IMR-90 (cell line): ENCODE measurements around the gene CD28. TPM values are rescaled to one million over a fixed set of nuclear protein-coding genes. Genes with fewer than 3 reads are reported as not detected.

Source experiments
- ATAC-seq: fragments of 200-7000 bp; cut with Tn5 transposase; 2 replicates; pipeline ENCODE4 v1.9.1; 2020; ENCODE audit warnings: low read depth, mild to moderate bottlenecking, moderate library complexity
- BruUV-seq: library from RNA; stranded (reverse); fragments of 400-500 nt; replicated peaks from 2 replicates; lab custom pipeline; 2021; lab: Mats Ljungman, UMichigan
- CTCF ChIA-PET: fragments of 300-600 bp; formaldehyde crosslinking; extraction: SDS; loops from one replicate; lab custom pipeline; 2021; ENCODE audit warnings: antibody characterized with exemption; lab: Yijun Ruan, JAX
- POLR2A ChIA-PET: fragments of 300-600 bp; sonication (Branson Sonifier 250); formaldehyde crosslinking; loops from one replicate; lab custom pipeline; 2022; ENCODE audit warnings: antibody characterized with exemption; ENCODE audit not compliant: unreplicated experiment; lab: Charles Lee
- DNase-seq: peaks from one replicate; pipeline ENCODE4 v3.0.0; 2013
- H2AFZ ChIP-seq: replicated peaks from 2 replicates; pipeline ENCODE3; 2013; ENCODE audit warnings: low read length, mild to moderate bottlenecking; ENCODE audit not compliant: poor library complexity
- H2AK5ac ChIP-seq: 2 replicates; pipeline ENCODE4 v1.6.1; 2013; ENCODE audit warnings: low read depth, low read length, inconsistent platforms
- H2AK9ac ChIP-seq: replicated peaks from 2 replicates; pipeline ENCODE3; 2013; ENCODE audit warnings: mild to moderate bottlenecking, low read depth, low read length, moderate library complexity; ENCODE audit not compliant: poor library complexity
- H2BK120ac ChIP-seq: 2 replicates; pipeline ENCODE4 v1.6.1; 2013; ENCODE audit warnings: low read depth, low read length, inconsistent platforms
- H2BK15ac ChIP-seq: 3 replicates; pipeline ENCODE4 v1.6.1; 2013; ENCODE audit warnings: low read depth, low read length, inconsistent platforms
- H2BK20ac ChIP-seq: 2 replicates; pipeline ENCODE4 v1.6.1; 2013; ENCODE audit warnings: low read depth, mild to moderate bottlenecking, inconsistent platforms, low read length, moderate library complexity
- H2BK5ac ChIP-seq: 2 replicates; pipeline ENCODE4 v1.6.1; 2013; ENCODE audit warnings: mild to moderate bottlenecking, low read depth, low read length, inconsistent platforms; ENCODE audit not compliant: poor library complexity, severe bottlenecking
- H3K14ac ChIP-seq: replicated peaks from 2 replicates; pipeline ENCODE4 v1.6.1; 2013; ENCODE audit warnings: low read depth, low read length, inconsistent platforms
- H3K18ac ChIP-seq: 2 replicates; pipeline ENCODE4 v1.6.1; 2013; ENCODE audit warnings: low read depth, low read length, control low read depth
- H3K23ac ChIP-seq: 2 replicates; pipeline ENCODE4 v1.6.1; 2013; ENCODE audit warnings: low read depth, low read length, inconsistent platforms
- H3K27ac ChIP-seq: 2 replicates; pipeline ENCODE4 v1.5.1; 2013; ENCODE audit warnings: mild to moderate bottlenecking, control low read depth, low read length; ENCODE audit not compliant: insufficient read depth
- H3K27me3 ChIP-seq: 2 replicates; pipeline ENCODE4 v1.6.1; 2013; ENCODE audit warnings: low read length; ENCODE audit not compliant: control insufficient read depth, insufficient read depth
- H3K36me3 ChIP-seq: 2 replicates; pipeline ENCODE4 v1.6.1; 2013; ENCODE audit warnings: low read length, mixed read lengths; ENCODE audit not compliant: control insufficient read depth, insufficient read depth
- H3K4ac ChIP-seq: 2 replicates; pipeline ENCODE4 v1.6.1; 2013; ENCODE audit warnings: low read depth, low read length, inconsistent platforms
- H3K4me1 ChIP-seq: 2 replicates; pipeline ENCODE4 v1.6.1; 2013; ENCODE audit warnings: low read length, mixed read lengths; ENCODE audit not compliant: control insufficient read depth, insufficient read depth
- H3K4me2 ChIP-seq: 2 replicates; pipeline ENCODE4 v1.6.1; 2013; ENCODE audit warnings: low read depth, mild to moderate bottlenecking, control low read depth, low read length, moderate library complexity
- H3K4me3 ChIP-seq: 2 replicates; pipeline ENCODE4 v1.5.1; 2013; ENCODE audit warnings: low read depth, mild to moderate bottlenecking, control low read depth, low read length, moderate library complexity; ENCODE audit not compliant: insufficient read depth
- H3K56ac ChIP-seq: 2 replicates; pipeline ENCODE4 v1.6.1; 2013; ENCODE audit warnings: low read length, inconsistent platforms; ENCODE audit not compliant: insufficient read depth; ENCODE audit errors: extremely low read depth
- H3K79me1 ChIP-seq, 2 experiments: 2 replicates each; pipeline ENCODE4 v1.6.1; 2013; ENCODE audit warnings: low read length in 2 of 2, inconsistent platforms in 1 of 2, low read depth in 1 of 2
- H3K9ac ChIP-seq: 2 replicates; pipeline ENCODE4 v1.6.1; 2013; ENCODE audit warnings: low read depth, low read length, control low read depth
- H3K9me1 ChIP-seq: 2 replicates; pipeline ENCODE4 v1.6.1; 2013; ENCODE audit warnings: low read length, inconsistent platforms; ENCODE audit not compliant: insufficient read depth
- H3K9me3 ChIP-seq: 2 replicates; pipeline ENCODE4 v1.6.1; 2013; ENCODE audit warnings: low read length; ENCODE audit not compliant: control insufficient read depth, insufficient read depth
- H4K20me1 ChIP-seq: 2 replicates; pipeline ENCODE4 v1.6.1; 2013; ENCODE audit warnings: low read length, inconsistent platforms; ENCODE audit not compliant: insufficient read depth
- H4K5ac ChIP-seq: 2 replicates; pipeline ENCODE4 v1.6.1; 2013; ENCODE audit warnings: mild to moderate bottlenecking, low read depth, low read length, control low read depth
- H4K8ac ChIP-seq, 2 experiments: 2 replicates each; pipeline ENCODE4 v1.6.1; 2013; ENCODE audit warnings: low read depth in 2 of 2, low read length in 2 of 2, control low read depth in 1 of 2, inconsistent platforms in 1 of 2
- H4K91ac ChIP-seq: 2 replicates; pipeline ENCODE4 v1.6.1; 2013; ENCODE audit warnings: low read depth, low read length, inconsistent platforms; ENCODE audit not compliant: insufficient read depth
- BHLHE40 ChIP-seq: fragments of 150-350 bp; IDR thresholded peaks from 2 replicates; pipeline ENCODE4 v1.6.1; 2016; ENCODE audit warnings: mild to moderate bottlenecking, low read depth, low read length
- CEBPB ChIP-seq: IDR thresholded peaks from 2 replicates; pipeline ENCODE4 v1.6.1; 2012; ENCODE audit warnings: low read depth, low read length, improper control_type of control experiment
- CHD1 ChIP-seq: IDR thresholded peaks from 2 replicates; pipeline ENCODE4 v1.6.1; 2012; ENCODE audit warnings: low read depth, low read length, improper control_type of control experiment
- FOS ChIP-seq: fragments of 150-350 bp; IDR thresholded peaks from 2 replicates; pipeline ENCODE4 v1.6.1; 2016; ENCODE audit warnings: low read depth, low read length
- MAFK ChIP-seq: IDR thresholded peaks from 2 replicates; pipeline ENCODE4 v1.6.1; 2012; ENCODE audit warnings: low read depth, low read length, improper control_type of control experiment
- MAZ ChIP-seq: IDR thresholded peaks from 2 replicates; pipeline ENCODE4 v1.6.1; 2012; ENCODE audit warnings: low read depth, mild to moderate bottlenecking, low read length, improper control_type of control experiment, moderate library complexity, borderline replicate concordance
- MXI1 ChIP-seq: IDR thresholded peaks from 2 replicates; pipeline ENCODE4 v1.6.1; 2012; ENCODE audit warnings: low read depth, mild to moderate bottlenecking, low read length, moderate library complexity, borderline replicate concordance
- NFE2L2 ChIP-seq: fragments of 150-350 bp; IDR thresholded peaks from 2 replicates; pipeline ENCODE4 v1.6.1; 2016; ENCODE audit warnings: low read depth, mild to moderate bottlenecking, low read length
- POLR2A ChIP-seq: IDR thresholded peaks from 2 replicates; pipeline ENCODE4 v1.6.1; 2012; ENCODE audit warnings: mild to moderate bottlenecking, low read depth, low read length
- RAD21 ChIP-seq: IDR thresholded peaks from 2 replicates; pipeline ENCODE4 v1.6.1; 2012; ENCODE audit warnings: low read length, improper control_type of control experiment
- RCOR1 ChIP-seq: IDR thresholded peaks from 2 replicates; pipeline ENCODE4 v1.6.1; 2012; ENCODE audit warnings: mild to moderate bottlenecking, low read length, improper control_type of control experiment; ENCODE audit not compliant: insufficient replicate concordance
- SMC3 ChIP-seq: fragments of 150-350 bp; IDR thresholded peaks from 2 replicates; pipeline ENCODE4 v1.6.1; 2016; ENCODE audit warnings: low read depth, mild to moderate bottlenecking, antibody characterized with exemption, low read length, moderate library complexity
- WGBS, 2 experiments: methylation state at CpG; one replicate each; pipeline versions ENCODE4 v1.1.5 to v1.1.7; 2013; ENCODE audit warnings: missing lambda C conversion rate in 2 of 2; ENCODE audit not compliant: insufficient read length in 1 of 2; ENCODE audit errors: extremely low coverage in 2 of 2; 5-methylcytosine and 5-hydroxymethylcytosine counted together
- dilution Hi-C: fragments of 300-500 bp; cut with HindIII; formaldehyde crosslinking; loops from one replicate; pipeline ENCODE4 v1.14.3; 2018; ENCODE audit warnings: low sequenced_read_pairs; ENCODE audit not compliant: unreplicated experiment
- in situ Hi-C: fragments of 300-500 bp; cut with MboI; formaldehyde crosslinking; loops from 3 replicates; pipeline ENCODE4 v1.14.3; 2019; ENCODE audit warnings: low sequenced_read_pairs, inconsistent platforms, mixed read lengths
- intact Hi-C: fragments of 100-400 bp; cut with micrococcal nuclease; formaldehyde crosslinking; loops from 2 replicates; pipeline ENCODE4 v1.10.0; 2022
- polyA plus RNA-seq, 3 experiments: library from polyadenylated mRNA; depleted of rRNA; stranded (reverse); fragments of >200 nt; gene quantifications; 2 replicates each; pipeline ENCODE4 v1.2.3, GENCODE V29; 2012; ENCODE audit warnings: low replicate concordance in 1 of 3
- total RNA-seq: library from RNA; depleted of rRNA; stranded (reverse); fragments of >200 nt; gene quantifications from 2 replicates; pipeline ENCODE4 v1.2.3, GENCODE V29; 2012
- TF ChIP-seq, protein P1 (sequence below): conservative IDR thresholded peaks from 2 replicates; pipeline ENCODE4 v1.5.1; 2012; ENCODE audit warnings: mild to moderate bottlenecking, low read depth, low read length, improper control_type of control experiment
- TF ChIP-seq, protein P2 (sequence below): fragments of 150-350 bp; IDR thresholded peaks from 2 replicates; pipeline ENCODE4 v1.6.1; 2016; ENCODE audit warnings: low read depth, mild to moderate bottlenecking, low read length, moderate library complexity, borderline replicate concordance
- TF ChIP-seq, protein P3 (sequence below): fragments of 150-350 bp; IDR thresholded peaks from 2 replicates; pipeline ENCODE4 v1.6.1; 2017; ENCODE audit warnings: mild to moderate bottlenecking, antibody characterized with exemption, low read length, low read depth

CD28 gene
- total and polyA plus RNA-seq, 2 of the 4 experiments (the other 2 are of a cell fraction): not detected

DNA sequence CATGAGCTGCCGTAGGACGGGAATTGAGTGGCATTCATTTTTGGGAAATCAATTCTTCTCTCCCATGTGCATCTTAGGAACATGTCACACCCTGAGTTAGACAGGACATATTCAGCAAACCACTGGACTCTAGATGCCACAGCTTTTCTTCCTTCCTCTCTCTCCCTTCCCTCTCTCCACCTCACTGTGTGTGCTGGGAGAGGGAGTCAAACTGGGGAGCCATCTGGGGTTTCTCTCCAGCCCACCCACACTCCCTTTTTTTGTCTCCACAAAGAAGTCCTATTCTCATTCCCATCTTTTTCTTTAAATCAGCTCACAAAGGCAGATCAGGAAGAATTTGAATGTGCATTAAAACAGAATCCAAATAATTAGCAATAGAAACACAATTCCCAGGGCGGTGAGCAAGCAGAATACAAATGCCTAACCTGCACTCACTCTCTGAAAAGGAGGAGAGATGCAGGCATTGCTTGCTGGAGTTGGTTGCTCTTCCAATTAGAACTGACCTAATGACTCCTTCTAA is 15.4 kb downstream of the CD28 start:
- Histone ChIP-seq H3K79me1 (no peaks in the 10 kb centered on the region), H3K9me3 (no peaks in the 10 kb centered on the region), H4K8ac (no peak overlapping the region), H3K27me3 (no peaks in the 10 kb centered on the region; the same call in 1 of the 2 replicates), H3K4me3 (no peak overlapping the region), H4K20me1 (no peaks in the 10 kb centered on the region), H3K18ac (no peak overlapping the region), H2BK5ac (no peak overlapping the region), H3K4me1 (peaks cover 2% of the 10 kb centered on the region; the same call in 1 of the 2 replicates), H3K56ac (no peak overlapping the region), H2AK5ac (no peak overlapping the region), H3K4ac (no peak overlapping the region), H3K9me1 (no peaks in the 10 kb centered on the region), H3K36me3 (no peaks in the 10 kb centered on the region), H2AFZ (no peak overlapping the region), H2BK120ac (no peak overlapping the region), H2AK9ac (no peak overlapping the region), H2BK20ac (no peak overlapping the region), H3K4me2 (no peak overlapping the region), H3K27ac (no peak overlapping the region), H3K23ac (no peak overlapping the region), H4K91ac (no peak overlapping the region), H3K14ac (no peak overlapping the region), H4K5ac (no peak overlapping the region), H3K9ac (no peak overlapping the region), H2BK15ac (no peak overlapping the region)
- DNase-seq (no peak), ATAC-seq (no peak)
- ChIA-PET CTCF (interaction anchor here (1.2 kb wide), 1 partner anchor 8 kb away, joined by 4 read pairs; no protein-coding TSS in a partner anchor), POLR2A (no interaction called here)
- in situ Hi-C loops (no loop called here), intact Hi-C loops (no loop called here), dilution Hi-C loops (no loop called here)
- no CpG with 5 or more reads among the region's 3 CpGs for WGBS, 2 experiments
- TF ChIP-seq SMC3 (no peak), RAD21 (no peak), MAFK (no peak), CHD1 (no peak), POLR2A (no peak), BHLHE40 (no peak), RCOR1 (no peak), CEBPB (no peak), MAZ (no peak), NFE2L2 (no peak), MXI1 (no peak), FOS (no peak)
- TF ChIP-seq, protein P1, sequence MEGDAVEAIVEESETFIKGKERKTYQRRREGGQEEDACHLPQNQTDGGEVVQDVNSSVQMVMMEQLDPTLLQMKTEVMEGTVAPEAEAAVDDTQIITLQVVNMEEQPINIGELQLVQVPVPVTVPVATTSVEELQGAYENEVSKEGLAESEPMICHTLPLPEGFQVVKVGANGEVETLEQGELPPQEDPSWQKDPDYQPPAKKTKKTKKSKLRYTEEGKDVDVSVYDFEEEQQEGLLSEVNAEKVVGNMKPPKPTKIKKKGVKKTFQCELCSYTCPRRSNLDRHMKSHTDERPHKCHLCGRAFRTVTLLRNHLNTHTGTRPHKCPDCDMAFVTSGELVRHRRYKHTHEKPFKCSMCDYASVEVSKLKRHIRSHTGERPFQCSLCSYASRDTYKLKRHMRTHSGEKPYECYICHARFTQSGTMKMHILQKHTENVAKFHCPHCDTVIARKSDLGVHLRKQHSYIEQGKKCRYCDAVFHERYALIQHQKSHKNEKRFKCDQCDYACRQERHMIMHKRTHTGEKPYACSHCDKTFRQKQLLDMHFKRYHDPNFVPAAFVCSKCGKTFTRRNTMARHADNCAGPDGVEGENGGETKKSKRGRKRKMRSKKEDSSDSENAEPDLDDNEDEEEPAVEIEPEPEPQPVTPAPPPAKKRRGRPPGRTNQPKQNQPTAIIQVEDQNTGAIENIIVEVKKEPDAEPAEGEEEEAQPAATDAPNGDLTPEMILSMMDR: no peak
- TF ChIP-seq, protein P2, sequence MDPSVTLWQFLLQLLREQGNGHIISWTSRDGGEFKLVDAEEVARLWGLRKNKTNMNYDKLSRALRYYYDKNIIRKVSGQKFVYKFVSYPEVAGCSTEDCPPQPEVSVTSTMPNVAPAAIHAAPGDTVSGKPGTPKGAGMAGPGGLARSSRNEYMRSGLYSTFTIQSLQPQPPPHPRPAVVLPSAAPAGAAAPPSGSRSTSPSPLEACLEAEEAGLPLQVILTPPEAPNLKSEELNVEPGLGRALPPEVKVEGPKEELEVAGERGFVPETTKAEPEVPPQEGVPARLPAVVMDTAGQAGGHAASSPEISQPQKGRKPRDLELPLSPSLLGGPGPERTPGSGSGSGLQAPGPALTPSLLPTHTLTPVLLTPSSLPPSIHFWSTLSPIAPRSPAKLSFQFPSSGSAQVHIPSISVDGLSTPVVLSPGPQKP: no peak
- TF ChIP-seq, protein P3, sequence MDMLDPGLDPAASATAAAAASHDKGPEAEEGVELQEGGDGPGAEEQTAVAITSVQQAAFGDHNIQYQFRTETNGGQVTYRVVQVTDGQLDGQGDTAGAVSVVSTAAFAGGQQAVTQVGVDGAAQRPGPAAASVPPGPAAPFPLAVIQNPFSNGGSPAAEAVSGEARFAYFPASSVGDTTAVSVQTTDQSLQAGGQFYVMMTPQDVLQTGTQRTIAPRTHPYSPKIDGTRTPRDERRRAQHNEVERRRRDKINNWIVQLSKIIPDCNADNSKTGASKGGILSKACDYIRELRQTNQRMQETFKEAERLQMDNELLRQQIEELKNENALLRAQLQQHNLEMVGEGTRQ: no peak
- BruUV-seq: no TSS peak
